ENCODE results near the gene AUNIP. TPM values are rescaled to one million over a fixed set of nuclear protein-coding genes. Genes with fewer than 3 reads are reported as not detected.
"Not testable (repeated sequence)": the region's sequence is repeated elsewhere in the genome, so short reads cannot be mapped to it uniquely, and the experiment has no call there.

The AUNIP gene
- total and polyA plus RNA-seq, 10 donors, result 0.07 to 1.3 (median 0.61) TPM; not detected in 3

DNA sequence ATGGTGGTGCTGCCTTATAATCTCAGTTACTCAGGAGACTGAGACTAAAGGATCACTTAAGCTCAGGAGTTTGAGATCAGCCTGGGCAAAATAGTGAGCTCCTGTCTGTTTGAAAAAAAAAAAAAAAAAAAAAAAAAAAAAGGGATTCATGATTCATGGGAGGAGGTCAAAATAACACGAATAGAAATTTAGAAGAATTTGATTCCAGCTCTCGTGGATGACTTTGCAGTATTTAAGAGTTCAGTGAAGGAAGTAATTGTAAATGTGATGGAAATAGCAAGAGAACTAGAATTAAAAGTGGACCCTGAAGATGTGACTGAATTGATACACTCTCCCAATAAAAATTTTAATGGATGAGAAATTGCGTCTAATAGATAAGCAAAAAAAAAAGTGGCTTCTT, 15.8 kb downstream of the AUNIP start:
- Histone ChIP-seq H3K27ac (no peak overlapping the region), H3K36me3 (no peaks in the 10 kb centered on the region), H3K4me3 (no peak overlapping the region), H3K9me3 (peaks cover 0 to 7% (median 2%) of the 10 kb centered on the region in 8 donors), H3K27me3 (replicated peaks in 1 of 7) (no peaks in the 10 kb centered on the region), H3K4me1 (no peaks in the 10 kb centered on the region)
- no peak for DNase-seq
- intact Hi-C loops (cut with DNase I; ENCODE audit: low total_unique reads), result no loop called here
- no peak for TF ChIP-seq POLR2A (IDR thresholded peaks at IDR 0.05)
- TF ChIP-seq POLR2AphosphoS5 (IDR thresholded peaks at IDR 0.05), result no peak
- TF ChIP-seq, protein P1, sequence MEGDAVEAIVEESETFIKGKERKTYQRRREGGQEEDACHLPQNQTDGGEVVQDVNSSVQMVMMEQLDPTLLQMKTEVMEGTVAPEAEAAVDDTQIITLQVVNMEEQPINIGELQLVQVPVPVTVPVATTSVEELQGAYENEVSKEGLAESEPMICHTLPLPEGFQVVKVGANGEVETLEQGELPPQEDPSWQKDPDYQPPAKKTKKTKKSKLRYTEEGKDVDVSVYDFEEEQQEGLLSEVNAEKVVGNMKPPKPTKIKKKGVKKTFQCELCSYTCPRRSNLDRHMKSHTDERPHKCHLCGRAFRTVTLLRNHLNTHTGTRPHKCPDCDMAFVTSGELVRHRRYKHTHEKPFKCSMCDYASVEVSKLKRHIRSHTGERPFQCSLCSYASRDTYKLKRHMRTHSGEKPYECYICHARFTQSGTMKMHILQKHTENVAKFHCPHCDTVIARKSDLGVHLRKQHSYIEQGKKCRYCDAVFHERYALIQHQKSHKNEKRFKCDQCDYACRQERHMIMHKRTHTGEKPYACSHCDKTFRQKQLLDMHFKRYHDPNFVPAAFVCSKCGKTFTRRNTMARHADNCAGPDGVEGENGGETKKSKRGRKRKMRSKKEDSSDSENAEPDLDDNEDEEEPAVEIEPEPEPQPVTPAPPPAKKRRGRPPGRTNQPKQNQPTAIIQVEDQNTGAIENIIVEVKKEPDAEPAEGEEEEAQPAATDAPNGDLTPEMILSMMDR (IDR thresholded peaks at IDR 0.05 in 8 of 11, conservative IDR thresholded peaks at IDR 0.05 in 3 of 11), result no peak
- WGBS, 5 donors, result 71 to 86% (median 79%) methylated on average over 3 of the region's 3 CpGs

DNA sequence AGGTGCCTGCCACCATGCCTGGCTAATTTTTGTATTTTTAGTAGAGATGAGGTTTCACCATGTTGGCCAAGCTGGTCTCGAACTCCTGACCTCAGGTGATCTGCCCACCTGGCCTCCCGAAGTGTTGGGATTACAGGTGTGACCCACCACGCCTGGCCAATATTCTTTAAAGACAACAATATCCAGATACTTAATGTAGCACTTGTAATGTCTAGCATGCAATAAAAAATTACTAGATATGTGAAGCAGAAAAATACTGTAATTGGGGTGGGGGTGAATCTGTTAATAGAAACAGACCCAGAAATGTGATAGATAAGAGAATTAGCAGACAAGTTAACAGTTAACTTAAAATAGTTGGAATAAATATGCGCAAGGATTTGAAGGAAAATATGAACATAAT, 19.4 kb downstream of the AUNIP start:
- intact Hi-C loops (cut with DNase I; ENCODE audit: low total_unique reads); H3K4me1 ChIP-seq; H3K4me3 ChIP-seq; H3K27ac ChIP-seq; H3K9me3 ChIP-seq; DNase-seq; H3K27me3 ChIP-seq (replicated peaks in 1 of 7): not testable (repeated sequence)
- 95 to 97% (median 95%) methylated on average over 4 of the region's 4 CpGs for WGBS, 5 donors
- peaks cover 0 to 19% (median 3%) of the 10 kb centered on the region in 6 donors for H3K36me3 ChIP-seq

DNA sequence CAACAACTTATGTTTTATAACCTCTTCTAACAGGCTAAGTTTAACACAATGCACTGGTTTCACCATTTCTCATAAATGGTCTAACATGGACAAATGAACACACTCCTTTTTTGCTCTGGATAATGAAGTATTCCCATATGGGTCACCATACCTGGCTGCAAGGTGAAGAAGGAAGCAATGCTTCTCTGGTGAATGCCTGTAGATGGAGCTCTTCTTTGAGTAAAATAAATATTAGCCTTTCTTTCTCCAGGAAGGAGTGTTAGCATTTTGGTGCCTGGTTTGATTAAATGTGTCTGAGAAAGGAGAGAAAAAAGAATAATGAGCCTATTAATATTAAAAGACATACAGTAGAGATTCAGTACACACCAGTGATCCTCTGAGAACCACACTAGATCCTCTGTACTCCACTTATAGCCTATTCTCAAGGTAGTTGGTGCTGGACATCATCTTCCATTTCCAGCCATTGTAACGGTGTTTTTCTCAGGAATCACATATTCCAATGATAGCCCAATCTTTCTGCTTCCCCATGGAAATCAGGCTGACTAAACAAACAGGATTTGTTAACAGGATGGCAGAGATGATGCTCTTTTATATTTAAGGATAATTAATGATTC, 21.9 kb downstream of the AUNIP start:
- DNase-seq, result no peak
- no peak for TF ChIP-seq POLR2A (IDR thresholded peaks at IDR 0.05)
- TF ChIP-seq, protein P1 (IDR thresholded peaks at IDR 0.05 in 8 of 11, conservative IDR thresholded peaks at IDR 0.05 in 3 of 11), result peak in 3 of 11 experiments; percentile 17 to 31 (median 21)

DNA sequence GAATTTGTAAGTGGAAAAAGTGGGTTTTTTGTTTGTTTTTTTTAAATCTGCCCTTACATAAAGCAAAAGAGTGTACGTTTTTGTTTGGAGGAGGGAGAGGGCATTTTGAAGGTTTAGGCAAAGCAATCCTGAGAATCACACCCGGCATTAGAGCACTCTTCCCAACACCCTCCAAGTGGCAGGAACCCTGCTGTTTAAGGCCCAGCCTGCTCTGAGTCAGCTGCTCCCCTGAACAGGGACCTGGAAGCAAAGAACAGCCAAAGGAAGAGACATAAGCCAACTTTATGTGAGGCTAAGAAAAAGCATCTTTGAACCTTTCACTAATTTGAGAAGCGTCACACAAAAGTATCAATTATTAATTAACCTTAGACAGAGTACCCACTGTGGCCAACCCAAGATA, 22.6 kb downstream of the AUNIP start:
- H3K4me1 ChIP-seq, result peaks cover 4 to 13% (median 7%) of the 10 kb centered on the region in 6 donors
- H3K4me3 ChIP-seq, result no peak overlapping the region
- H3K9me3 ChIP-seq, result peaks cover 0 to 7% (median 2%) of the 10 kb centered on the region in 8 donors
- WGBS, 5 donors, result 82 to 91% (median 84%) methylated on average over 3 of the region's 3 CpGs
- intact Hi-C loops (cut with DNase I; ENCODE audit: low total_unique reads), result no loop called here
- H3K27me3 ChIP-seq (replicated peaks in 1 of 7), result no peaks in the 10 kb centered on the region
- TF ChIP-seq POLR2A (IDR thresholded peaks at IDR 0.05) (no peak), POLR2AphosphoS5 (IDR thresholded peaks at IDR 0.05) (no peak)
- TF ChIP-seq, protein P1 (IDR thresholded peaks at IDR 0.05 in 8 of 11, conservative IDR thresholded peaks at IDR 0.05 in 3 of 11), result no peak
- DNase-seq, result no peak
- H3K27ac ChIP-seq, result no peak overlapping the region
- peaks cover 0 to 50% (median 29%) of the 10 kb centered on the region in 6 donors for H3K36me3 ChIP-seq

More for the DNA sequence above, 21.9 kb downstream of the AUNIP start:
- no peak overlapping the region for H3K4me3 ChIP-seq
- intact Hi-C loops (cut with DNase I; ENCODE audit: low total_unique reads), result no loop called here
- 76 to 91% (median 88%) methylated on average over 1 of the region's 1 CpG for WGBS, 5 donors
- H3K36me3 ChIP-seq, result peaks cover 0 to 43% (median 23%) of the 10 kb centered on the region in 6 donors
- peaks cover 0 to 6% (median under 1%) of the 10 kb centered on the region in 6 donors for H3K4me1 ChIP-seq
- no peaks in the 10 kb centered on the region for H3K27me3 ChIP-seq (replicated peaks in 1 of 7)
- H3K27ac ChIP-seq, result no peak overlapping the region
- H3K9me3 ChIP-seq, result peaks cover 0 to 7% (median 2%) of the 10 kb centered on the region in 8 donors
